SU-DHL-6 (cell line): Measurements from ENCODE around the gene SYTL4.

Experiments used
- H2AFZ ChIP-seq: fragments of 200-600 bp; sonication (generic); 2 replicates; pipeline ENCODE4 v1.6.1; 2014; ENCODE audit warnings: low read depth, mild to moderate bottlenecking, moderate library complexity, mixed read lengths, antibody characterized with exemption, low read length; ENCODE audit not compliant: severe bottlenecking
- H3F3A ChIP-seq: fragments of 200-600 bp; shearing (Covaris generic); 2 replicates; pipeline ENCODE4 v1.6.0; 2016; ENCODE audit warnings: antibody characterized with exemption, mild to moderate bottlenecking; ENCODE audit not compliant: insufficient read depth
- H3K27ac ChIP-seq: fragments of 200-600 bp; sonication (generic); 2 replicates; pipeline ENCODE4 v1.5.1; 2016; ENCODE audit warnings: low read depth, mild to moderate bottlenecking, low read length, moderate library complexity, mixed read lengths
- H3K27me3 ChIP-seq: fragments of 200-600 bp; sonication (generic), shearing (Covaris generic); 2 replicates; pipeline ENCODE4 v1.6.0; 2014; ENCODE audit warnings: mild to moderate bottlenecking, low read length
- H3K36me3 ChIP-seq: fragments of 200-600 bp; sonication (generic); 2 replicates; pipeline ENCODE4 v1.6.1; 2014; ENCODE audit warnings: mild to moderate bottlenecking, low read length, mixed read lengths
- H3K4me2 ChIP-seq: fragments of 300-600, 200-600 bp; shearing (Covaris generic), sonication (generic); 2 replicates; pipeline ENCODE4 v1.6.0; 2014; ENCODE audit warnings: low read length, low read depth, mild to moderate bottlenecking; ENCODE audit not compliant: poor library complexity, severe bottlenecking
- H3K4me3 ChIP-seq: fragments of 200-600 bp; sonication (generic); 2 replicates; pipeline ENCODE4 v1.5.1; 2014; ENCODE audit warnings: antibody characterized with exemption, low read length, mild to moderate bottlenecking, mixed read lengths; ENCODE audit not compliant: insufficient read depth, poor library complexity, severe bottlenecking
- H3K79me2 ChIP-seq: fragments of 200-600 bp; sonication (generic); 2 replicates; pipeline ENCODE4 v1.6.1; 2014; ENCODE audit warnings: mild to moderate bottlenecking, low read length, moderate library complexity; ENCODE audit not compliant: insufficient read depth
- H3K9ac ChIP-seq: fragments of 200-600 bp; sonication (generic); 2 replicates; pipeline ENCODE4 v1.7.0; 2014; ENCODE audit warnings: mild to moderate bottlenecking, low read length
- H3K9me2 ChIP-seq: fragments of 200-600 bp; sonication (generic); replicated peaks from 2 replicates; pipeline ENCODE4 v1.6.1; 2014; ENCODE audit warnings: low read length; ENCODE audit not compliant: insufficient read depth
- H3K9me3 ChIP-seq: fragments of 200-600 bp; sonication (generic); 2 replicates; pipeline ENCODE4 v1.6.1; 2014; ENCODE audit warnings: low read length, mixed read lengths; ENCODE audit not compliant: insufficient read depth
- H4K20me1 ChIP-seq: fragments of 200-600 bp; sonication (generic); 2 replicates; pipeline ENCODE4 v1.6.1; 2014; ENCODE audit warnings: low read depth, mild to moderate bottlenecking, antibody characterized with exemption, low read length, moderate library complexity, mixed read lengths
- EZH2phosphoT487 ChIP-seq: fragments of 200-600 bp; sonication (generic), shearing (Covaris generic); conservative IDR thresholded peaks from 2 replicates; pipeline ENCODE4 v1.6.1; 2018; ENCODE audit warnings: mild to moderate bottlenecking, antibody characterized with exemption, low read length, moderate library complexity, mixed read lengths
- TF ChIP-seq, protein P1 (sequence below): fragments of 200-600 bp; sonication (generic); IDR thresholded peaks from one replicate; pipeline ENCODE4 v1.5.1; 2017; ENCODE audit warnings: antibody characterized with exemption, mild to moderate bottlenecking, low read length, moderate library complexity; ENCODE audit not compliant: insufficient read depth, poor library complexity, severe bottlenecking

SYTL4 gene

DNA sequence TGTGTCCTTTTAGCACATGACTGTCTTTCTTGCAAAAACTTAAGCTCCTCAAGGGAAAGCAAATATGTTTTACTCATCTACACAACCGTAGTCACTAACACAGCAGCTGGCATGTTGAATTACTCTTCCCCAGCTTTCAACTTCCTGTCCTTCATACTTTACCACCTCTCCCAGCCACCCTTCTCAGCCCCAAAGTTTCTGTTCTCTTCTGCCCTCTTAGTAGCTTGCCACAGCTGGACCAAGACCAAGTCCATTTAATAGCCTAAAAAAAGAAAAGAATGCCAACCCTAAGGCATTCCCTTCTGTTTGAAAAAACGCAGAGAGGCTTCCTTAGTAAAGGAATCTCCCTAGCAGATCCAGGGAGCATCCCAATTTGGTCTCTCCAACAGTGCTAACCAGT, 51.2 kb downstream of the SYTL4 start:
- Histone ChIP-seq H3K36me3 (no peaks in the 10 kb centered on the region), H3K9me2 (no peaks in the 10 kb centered on the region), H4K20me1 (no peaks in the 10 kb centered on the region), H3K9me3 (no peaks in the 10 kb centered on the region), H3K27ac (no peak overlapping the region), H3K4me2 (no peak overlapping the region), H3K27me3 (no peaks in the 10 kb centered on the region), H2AFZ (no peak overlapping the region), H3K79me2 (no peaks in the 10 kb centered on the region), H3F3A (no peaks in the 10 kb centered on the region), H3K9ac (no peak overlapping the region), H3K4me3 (no peak overlapping the region)
- TF ChIP-seq EZH2phosphoT487: no peak
- TF ChIP-seq, protein P1, sequence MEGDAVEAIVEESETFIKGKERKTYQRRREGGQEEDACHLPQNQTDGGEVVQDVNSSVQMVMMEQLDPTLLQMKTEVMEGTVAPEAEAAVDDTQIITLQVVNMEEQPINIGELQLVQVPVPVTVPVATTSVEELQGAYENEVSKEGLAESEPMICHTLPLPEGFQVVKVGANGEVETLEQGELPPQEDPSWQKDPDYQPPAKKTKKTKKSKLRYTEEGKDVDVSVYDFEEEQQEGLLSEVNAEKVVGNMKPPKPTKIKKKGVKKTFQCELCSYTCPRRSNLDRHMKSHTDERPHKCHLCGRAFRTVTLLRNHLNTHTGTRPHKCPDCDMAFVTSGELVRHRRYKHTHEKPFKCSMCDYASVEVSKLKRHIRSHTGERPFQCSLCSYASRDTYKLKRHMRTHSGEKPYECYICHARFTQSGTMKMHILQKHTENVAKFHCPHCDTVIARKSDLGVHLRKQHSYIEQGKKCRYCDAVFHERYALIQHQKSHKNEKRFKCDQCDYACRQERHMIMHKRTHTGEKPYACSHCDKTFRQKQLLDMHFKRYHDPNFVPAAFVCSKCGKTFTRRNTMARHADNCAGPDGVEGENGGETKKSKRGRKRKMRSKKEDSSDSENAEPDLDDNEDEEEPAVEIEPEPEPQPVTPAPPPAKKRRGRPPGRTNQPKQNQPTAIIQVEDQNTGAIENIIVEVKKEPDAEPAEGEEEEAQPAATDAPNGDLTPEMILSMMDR: no peak

DNA sequence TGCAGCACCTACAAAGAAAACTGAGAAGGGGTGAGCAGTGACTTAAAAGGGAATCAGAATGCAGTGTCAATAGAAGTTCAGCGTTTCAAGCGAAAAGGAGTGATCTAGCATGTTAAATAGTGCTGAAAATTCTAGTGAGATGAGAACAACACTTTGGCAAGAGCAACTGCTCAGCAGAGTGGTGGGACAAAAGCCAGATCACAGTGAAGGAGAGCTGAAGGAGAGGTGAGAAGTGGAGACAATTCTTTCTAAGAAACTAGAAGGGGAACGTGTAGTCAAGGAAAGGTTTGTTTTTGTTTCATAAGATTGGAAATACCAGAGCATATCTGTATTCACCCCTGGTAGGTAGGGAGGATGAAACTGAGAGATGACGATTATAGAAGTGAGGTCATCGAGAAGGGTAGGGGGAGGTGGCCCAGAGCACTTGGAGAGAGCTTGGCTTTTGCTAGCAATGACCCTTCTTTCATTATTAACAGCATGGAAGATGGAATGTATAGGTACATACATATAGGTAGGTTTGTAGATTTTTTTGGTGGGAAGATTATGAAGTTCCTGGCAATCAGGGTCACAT, 54.2 kb downstream of the SYTL4 start:
- no peak for TF ChIP-seq EZH2phosphoT487
- TF ChIP-seq, protein P1: no peak
- no peak overlapping the region for H3K4me3 ChIP-seq
- no peak overlapping the region for H3K9ac ChIP-seq
- no peak overlapping the region for H3K27ac ChIP-seq
- H3K27me3 ChIP-seq: no peaks in the 10 kb centered on the region
- no peaks in the 10 kb centered on the region for H4K20me1 ChIP-seq
- no peak overlapping the region for H3K4me2 ChIP-seq
- H3K9me2 ChIP-seq: no peaks in the 10 kb centered on the region
- no peaks in the 10 kb centered on the region for H3F3A ChIP-seq
- no peaks in the 10 kb centered on the region for H3K9me3 ChIP-seq
- H3K36me3 ChIP-seq: no peaks in the 10 kb centered on the region
- no peaks in the 10 kb centered on the region for H3K79me2 ChIP-seq
- no peak overlapping the region for H2AFZ ChIP-seq

DNA sequence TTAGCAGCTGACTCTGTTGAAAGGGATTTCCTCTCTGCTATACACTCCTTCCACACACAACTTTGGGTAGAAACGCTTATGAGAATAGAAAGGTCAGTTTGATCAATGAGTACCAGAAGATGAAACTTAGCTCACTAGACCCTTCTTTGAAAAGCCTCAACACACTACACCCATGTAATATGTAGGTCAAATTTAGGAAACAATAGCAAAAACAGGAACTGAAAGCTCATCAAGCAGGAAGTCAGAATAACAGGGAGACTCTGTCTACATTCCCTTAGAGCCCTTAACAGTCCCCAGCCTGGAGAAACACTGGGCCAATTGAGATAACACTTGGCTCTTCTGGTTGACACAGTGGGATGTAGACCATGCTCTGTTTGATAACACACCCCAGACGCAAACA, 57.2 kb downstream of the SYTL4 start:
- Histone ChIP-seq H2AFZ (no peak overlapping the region), H3K4me3 (no peak overlapping the region), H3K4me2 (no peak overlapping the region), H3K27me3 (no peaks in the 10 kb centered on the region), H3K9me2 (no peaks in the 10 kb centered on the region), H3K27ac (no peak overlapping the region), H3F3A (no peaks in the 10 kb centered on the region), H4K20me1 (no peaks in the 10 kb centered on the region), H3K9me3 (no peaks in the 10 kb centered on the region), H3K36me3 (no peaks in the 10 kb centered on the region), H3K9ac (no peak overlapping the region), H3K79me2 (no peaks in the 10 kb centered on the region)
- no peak for TF ChIP-seq EZH2phosphoT487
- TF ChIP-seq, protein P1: no peak
